ENCODE results near the gene RRP9. TPM values are rescaled to one million over a fixed set of nuclear protein-coding genes. Genes with fewer than 3 reads are reported as not detected.

Gene RRP9
- total RNA-seq, 2 donors from 2014 or later: 14.9 to 18.6 TPM

- no peak for TF ChIP-seq POLR2A (IDR thresholded peaks at IDR 0.05)
- TF ChIP-seq CTCF (IDR thresholded peaks at IDR 0.05): no peak
- no peak for TF ChIP-seq POLR2AphosphoS5 (IDR thresholded peaks at IDR 0.05)
- 83% methylated on average over 6 of the region's 6 CpGs for WGBS
- Histone ChIP-seq H3K4me1 (replicated peaks) (peaks cover 8% of the 10 kb centered on the region), H3K36me3 (no peaks in the 10 kb centered on the region), H3K27ac (no peak overlapping the region), H3K4me3 (no peak overlapping the region), H3K9me3 (no peaks in the 10 kb centered on the region), H3K27me3 (replicated peaks; ENCODE audit: insufficient read depth) (no peaks in the 10 kb centered on the region)
- no peak for DNase-seq (ENCODE audit: low spot score)
- intact Hi-C loops (cut with DNase I): no loop called here
Measured at GRCh38 chr3:51954105-51954504, 12.4 kb upstream of the RRP9 start.

- H3K27ac ChIP-seq: no peak overlapping the region
- 67% methylated on average over 3 of the region's 3 CpGs for WGBS
- peaks cover 8% of the 10 kb centered on the region for H3K4me1 ChIP-seq (replicated peaks)
- TF ChIP-seq CTCF (IDR thresholded peaks at IDR 0.05) (no peak), POLR2AphosphoS5 (IDR thresholded peaks at IDR 0.05) (no peak), POLR2A (IDR thresholded peaks at IDR 0.05) (no peak)
- no peak for DNase-seq (ENCODE audit: low spot score)
- no peaks in the 10 kb centered on the region for H3K27me3 ChIP-seq (replicated peaks; ENCODE audit: insufficient read depth)
- H3K9me3 ChIP-seq: no peaks in the 10 kb centered on the region
- intact Hi-C loops (cut with DNase I): no loop called here
- H3K36me3 ChIP-seq: no peaks in the 10 kb centered on the region
- H3K4me3 ChIP-seq: no peak overlapping the region
Measured at GRCh38 chr3:51953445-51953844, 11.7 kb upstream of the RRP9 start.

DNA sequence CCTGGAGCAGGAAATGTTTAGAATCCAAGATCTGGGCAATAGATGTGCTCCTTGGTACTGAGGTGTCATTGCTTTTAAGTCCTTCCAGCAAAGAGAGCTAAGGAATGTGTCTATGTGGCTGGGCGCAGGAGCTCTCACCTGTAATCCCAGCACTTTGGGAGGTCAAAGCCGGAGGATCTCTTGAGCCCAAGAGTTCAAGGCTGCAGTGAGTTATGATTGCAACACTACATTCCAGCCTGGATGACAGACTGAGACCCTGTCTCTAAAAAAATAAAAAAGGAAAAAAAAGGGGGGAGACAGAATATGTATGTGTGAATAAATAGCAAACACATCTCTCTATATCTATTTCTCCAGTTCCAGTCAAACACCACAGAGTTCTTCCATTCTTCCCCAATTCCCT, 9.2 kb upstream of the RRP9 start:
- intact Hi-C loops (cut with DNase I): no loop called here
- Histone ChIP-seq H3K9me3 (no peaks in the 10 kb centered on the region), H3K4me3 (no peak overlapping the region), H3K27me3 (replicated peaks; ENCODE audit: insufficient read depth) (no peaks in the 10 kb centered on the region), H3K27ac (no peak overlapping the region), H3K4me1 (replicated peaks) (peaks cover under 1% of the 10 kb centered on the region), H3K36me3 (no peaks in the 10 kb centered on the region)
- no peak for DNase-seq (ENCODE audit: low spot score)
- WGBS: 90% methylated on average over 2 of the region's 2 CpGs
- TF ChIP-seq CTCF (IDR thresholded peaks at IDR 0.05) (no peak), POLR2A (IDR thresholded peaks at IDR 0.05) (no peak), POLR2AphosphoS5 (IDR thresholded peaks at IDR 0.05) (no peak)

GRCh38 chr3:51949121-51949520, 7.4 kb upstream of the RRP9 start:
- no peak for DNase-seq (ENCODE audit: low spot score)
- Histone ChIP-seq H3K27ac (no peak overlapping the region), H3K4me1 (replicated peaks) (no peaks in the 10 kb centered on the region), H3K9me3 (no peaks in the 10 kb centered on the region), H3K27me3 (replicated peaks; ENCODE audit: insufficient read depth) (no peaks in the 10 kb centered on the region), H3K36me3 (no peaks in the 10 kb centered on the region), H3K4me3 (no peak overlapping the region)
- intact Hi-C loops (cut with DNase I): no loop called here
- WGBS: 94% methylated on average over 5 of the region's 5 CpGs
- TF ChIP-seq POLR2AphosphoS5 (IDR thresholded peaks at IDR 0.05): no peak
- TF ChIP-seq CTCF (IDR thresholded peaks at IDR 0.05): no peak
- TF ChIP-seq POLR2A (IDR thresholded peaks at IDR 0.05): no peak

GRCh38 chr3:51948016-51948580, 6.4 kb upstream of the RRP9 start:
- TF ChIP-seq CTCF (IDR thresholded peaks at IDR 0.05) (no peak), POLR2A (IDR thresholded peaks at IDR 0.05) (no peak), POLR2AphosphoS5 (IDR thresholded peaks at IDR 0.05) (no peak)
- 89% methylated on average over 10 of the region's 10 CpGs for WGBS
- intact Hi-C loops (cut with DNase I): no loop called here
- H3K27ac ChIP-seq: no peak overlapping the region
- no peak overlapping the region for H3K4me3 ChIP-seq
- no peaks in the 10 kb centered on the region for H3K9me3 ChIP-seq
- H3K36me3 ChIP-seq: no peaks in the 10 kb centered on the region
- no peaks in the 10 kb centered on the region for H3K27me3 ChIP-seq (replicated peaks; ENCODE audit: insufficient read depth)
- DNase-seq (ENCODE audit: low spot score): no peak
- no peaks in the 10 kb centered on the region for H3K4me1 ChIP-seq (replicated peaks)

Data from prostate gland (tissue), 2 donors.